Hepatocyte (in vitro differentiated cells): ENCODE data around the gene SMIM5.

Source experiments
- CTCF ChIP-seq: fragments of 200-600 bp; sonication (generic); IDR thresholded peaks from 2 replicates; pipeline ENCODE4 v1.5.1; 2016; ENCODE audit warnings: antibody characterized with exemption, mild to moderate bottlenecking; ENCODE audit not compliant: poor library complexity
- EZH2 ChIP-seq: fragments of 200-600 bp; sonication (generic); IDR thresholded peaks from 2 replicates; pipeline ENCODE4 v1.6.1; 2016; ENCODE audit warnings: antibody characterized with exemption, mild to moderate bottlenecking, borderline replicate concordance
- EZH2phosphoT487 ChIP-seq: fragments of 200-600 bp; sonication (generic); IDR thresholded peaks from one replicate; pipeline ENCODE4 v1.6.1; 2018; ENCODE audit warnings: antibody characterized with exemption, mild to moderate bottlenecking, low read depth, moderate library complexity; ENCODE audit not compliant: unreplicated experiment, severe bottlenecking

GRCh38 chr17:75652934-75653549, 19.8 kb downstream of the SMIM5 start:
- TF ChIP-seq CTCF: peak; percentile 61
- no peak for TF ChIP-seq EZH2phosphoT487
- no peak for TF ChIP-seq EZH2
